ENCODE results near the gene CD177. TPM values are rescaled to one million over a fixed set of nuclear protein-coding genes. Genes with fewer than 3 reads are reported as not detected.

CD177 gene
- total and polyA plus RNA-seq, 2 donors (not counting 1 experiment from before 2014, with no cell fraction given): 0.19 to 0.33 TPM

- Histone ChIP-seq H3K4me2 (ENCODE audit: extremely low read depth, insufficient read depth, low read length) (no peak overlapping the region), H3K4me3 (replicated peaks in 1 of 4; ENCODE audit: control extremely low read depth in 1 of 4, insufficient read depth in 1 of 4, low read depth in 3 of 4, low read length in 4 of 4) (no peak overlapping the region), H2AFZ (ENCODE audit: low read length) (no peak overlapping the region), H3K36me3 (ENCODE audit: control insufficient read depth, insufficient read depth, low read length) (no peaks in the 10 kb centered on the region), H3K9me3 (ENCODE audit: control insufficient read depth, insufficient read depth, low read depth, low read length) (no peaks in the 10 kb centered on the region), H3K27ac (ENCODE audit: insufficient read depth, low read length) (no peak overlapping the region), H3K4me1 (ENCODE audit: control insufficient read depth, extremely low read depth, insufficient read depth, low read length) (no peaks in the 10 kb centered on the region), H4K20me1 (ENCODE audit: control insufficient read depth, extremely low read depth, insufficient read depth, low read length) (no peaks in the 10 kb centered on the region), H3K27me3 (ENCODE audit: control insufficient read depth, insufficient read depth, low read length) (no peaks in the 10 kb centered on the region), H3K9ac (ENCODE audit: insufficient read depth, low read length) (no peak overlapping the region), H3K79me2 (ENCODE audit: control insufficient read depth, insufficient read depth, low read length) (no peaks in the 10 kb centered on the region)
- TF ChIP-seq CTCF (conservative IDR thresholded peaks at IDR 0.05 in 1 of 2, IDR thresholded peaks at IDR 0.05 in 1 of 2; ENCODE audit: low read depth in 1 of 2, low read length in 2 of 2) (no peak), EZH2 (IDR thresholded peaks at IDR 0.05; ENCODE audit: low read length, missing control alignments) (no peak)
- DNase-seq (ENCODE audit: low read depth in 2 of 2): no peak
Measured at GRCh38 chr19:43329989-43330388, 23.5 kb upstream of the CD177 start.

DNA sequence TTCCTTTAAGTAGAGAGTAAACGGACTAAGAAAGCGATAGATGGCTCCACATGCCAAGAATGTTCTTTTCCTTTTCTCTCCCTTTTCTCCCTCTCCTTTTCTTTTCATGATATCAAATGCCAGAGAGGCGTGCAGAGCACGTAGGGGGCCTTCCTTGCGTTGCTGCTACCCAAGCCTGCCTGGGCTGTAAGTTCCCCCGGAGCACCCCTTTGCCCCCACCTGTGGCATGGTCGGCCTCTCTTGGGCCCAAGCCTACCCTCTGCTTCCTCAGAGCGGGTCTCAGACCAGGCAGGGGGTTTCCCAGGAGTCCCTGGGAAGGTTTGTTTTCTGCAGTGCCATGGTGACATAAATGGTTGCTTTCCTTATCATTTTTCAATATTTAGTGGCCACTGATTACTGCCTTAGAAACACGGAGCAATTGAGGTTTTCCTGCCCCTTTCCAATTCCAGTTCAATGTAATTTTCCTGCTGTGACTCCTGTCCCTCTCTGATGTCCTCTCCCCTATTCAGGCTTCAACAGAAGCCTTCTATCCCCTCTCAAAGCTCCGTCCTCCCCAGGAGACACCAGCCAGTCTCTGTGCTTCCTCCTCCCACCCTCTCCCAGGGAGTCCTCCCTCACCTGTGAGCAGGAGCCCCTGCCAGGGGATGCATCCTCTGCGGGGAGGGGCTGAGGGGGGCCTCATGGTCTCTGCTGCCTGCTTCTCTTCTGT, 22.6 kb upstream of the CD177 start:
- Histone ChIP-seq H3K79me2 (ENCODE audit: control insufficient read depth, insufficient read depth, low read length) (no peaks in the 10 kb centered on the region), H2AFZ (ENCODE audit: low read length) (no peak overlapping the region), H3K36me3 (ENCODE audit: control insufficient read depth, insufficient read depth, low read length) (no peaks in the 10 kb centered on the region), H3K9me3 (ENCODE audit: control insufficient read depth, insufficient read depth, low read depth, low read length) (no peaks in the 10 kb centered on the region), H3K4me1 (ENCODE audit: control insufficient read depth, extremely low read depth, insufficient read depth, low read length) (no peaks in the 10 kb centered on the region), H3K27ac (ENCODE audit: insufficient read depth, low read length) (no peak overlapping the region), H4K20me1 (ENCODE audit: control insufficient read depth, extremely low read depth, insufficient read depth, low read length) (no peaks in the 10 kb centered on the region), H3K4me3 (replicated peaks in 1 of 4; ENCODE audit: control extremely low read depth in 1 of 4, insufficient read depth in 1 of 4, low read depth in 3 of 4, low read length in 4 of 4) (no peak overlapping the region), H3K9ac (ENCODE audit: insufficient read depth, low read length) (no peak overlapping the region), H3K27me3 (ENCODE audit: control insufficient read depth, insufficient read depth, low read length) (no peaks in the 10 kb centered on the region), H3K4me2 (ENCODE audit: extremely low read depth, insufficient read depth, low read length) (no peak overlapping the region)
- DNase-seq (ENCODE audit: low read depth in 2 of 2): no peak
- TF ChIP-seq CTCF (conservative IDR thresholded peaks at IDR 0.05 in 1 of 2, IDR thresholded peaks at IDR 0.05 in 1 of 2; ENCODE audit: low read depth in 1 of 2, low read length in 2 of 2) (no peak), EZH2 (IDR thresholded peaks at IDR 0.05; ENCODE audit: low read length, missing control alignments) (no peak)

DNA sequence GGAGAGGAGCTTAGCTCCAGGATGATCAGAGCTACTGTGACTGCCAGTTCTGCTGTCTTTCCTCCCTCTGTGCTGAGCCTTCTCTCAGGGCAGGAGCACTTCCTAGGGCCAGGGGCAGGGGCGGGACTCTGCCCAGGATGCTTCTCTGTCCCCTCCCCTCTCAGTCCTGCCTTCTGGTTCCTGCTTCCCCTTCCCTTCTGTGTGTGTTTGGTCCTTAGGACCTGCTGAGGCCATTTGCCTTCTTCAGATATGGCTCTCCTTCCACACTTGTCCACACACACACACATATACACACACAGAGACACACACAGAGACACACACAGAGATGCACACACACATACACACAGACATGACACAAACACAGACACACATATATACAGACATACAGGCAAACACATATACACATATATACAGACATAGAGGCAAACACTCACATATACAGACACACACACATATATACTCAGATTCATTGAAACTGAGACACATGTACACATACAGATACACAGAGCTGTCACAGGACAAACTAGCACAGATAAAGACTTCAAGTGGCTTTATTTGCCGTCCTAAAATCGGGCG, 22.0 kb upstream of the CD177 start:
- Histone ChIP-seq H3K4me3 (replicated peaks in 1 of 4; ENCODE audit: control extremely low read depth in 1 of 4, insufficient read depth in 1 of 4, low read depth in 3 of 4, low read length in 4 of 4) (no peak overlapping the region), H3K36me3 (ENCODE audit: control insufficient read depth, insufficient read depth, low read length) (no peaks in the 10 kb centered on the region), H3K27ac (ENCODE audit: insufficient read depth, low read length) (no peak overlapping the region), H3K79me2 (ENCODE audit: control insufficient read depth, insufficient read depth, low read length) (no peaks in the 10 kb centered on the region), H3K9ac (ENCODE audit: insufficient read depth, low read length) (no peak overlapping the region), H3K4me1 (ENCODE audit: control insufficient read depth, extremely low read depth, insufficient read depth, low read length) (no peaks in the 10 kb centered on the region), H2AFZ (ENCODE audit: low read length) (no peak overlapping the region), H3K9me3 (ENCODE audit: control insufficient read depth, insufficient read depth, low read depth, low read length) (no peaks in the 10 kb centered on the region), H3K4me2 (ENCODE audit: extremely low read depth, insufficient read depth, low read length) (no peak overlapping the region), H3K27me3 (ENCODE audit: control insufficient read depth, insufficient read depth, low read length) (no peaks in the 10 kb centered on the region), H4K20me1 (ENCODE audit: control insufficient read depth, extremely low read depth, insufficient read depth, low read length) (no peaks in the 10 kb centered on the region)
- TF ChIP-seq EZH2 (IDR thresholded peaks at IDR 0.05; ENCODE audit: low read length, missing control alignments): no peak
- TF ChIP-seq CTCF (conservative IDR thresholded peaks at IDR 0.05 in 1 of 2, IDR thresholded peaks at IDR 0.05 in 1 of 2; ENCODE audit: low read depth in 1 of 2, low read length in 2 of 2): no peak
- DNase-seq (ENCODE audit: low read depth in 2 of 2): no peak

Data from fibroblast of lung (primary cell).